ENCODE data around the gene RASL10A.

RASL10A gene

GRCh38 chr22:29338398-29338797 lies 22.9 kb upstream of the RASL10A start:
- peak; percentile 67 for DNase-seq (ENCODE audit: low spot score)

GRCh38 chr22:29337631-29338284 lies 22.3 kb upstream of the RASL10A start:
- no peak for DNase-seq (ENCODE audit: low spot score)

GRCh38 chr22:29336751-29337490 lies 21.4 kb upstream of the RASL10A start:
- DNase-seq (ENCODE audit: low spot score): no peak

GRCh38 chr22:29335656-29336055 lies 20.2 kb upstream of the RASL10A start:
- no peak for DNase-seq (ENCODE audit: low spot score)

GRCh38 chr22:29334696-29335344 lies 19.3 kb upstream of the RASL10A start:
- DNase-seq (ENCODE audit: low spot score): no peak

- no peak for DNase-seq (ENCODE audit: low spot score)
These were observed 18.7 kb upstream of the RASL10A start for GRCh38 chr22:29334148-29334547.

GRCh38 chr22:29332886-29333496 lies 17.5 kb upstream of the RASL10A start:
- no peak for DNase-seq (ENCODE audit: low spot score)

- no peak for DNase-seq (ENCODE audit: low spot score)
These were observed 16.3 kb upstream of the RASL10A start for GRCh38 chr22:29331658-29332300.

- no peak for DNase-seq (ENCODE audit: low spot score)
These were observed 15.7 kb upstream of the RASL10A start for GRCh38 chr22:29331213-29331612.

GRCh38 chr22:29330753-29331152 lies 15.3 kb upstream of the RASL10A start:
- no peak for DNase-seq (ENCODE audit: low spot score)

- no peak for DNase-seq (ENCODE audit: low spot score)
These were observed 14.8 kb upstream of the RASL10A start for GRCh38 chr22:29330291-29330690.

GRCh38 chr22:29329581-29329980 lies 14.1 kb upstream of the RASL10A start:
- DNase-seq (ENCODE audit: low spot score): no peak

- DNase-seq (ENCODE audit: low spot score): no peak
These were observed 13.3 kb upstream of the RASL10A start for GRCh38 chr22:29328566-29329500.

GRCh38 chr22:29328055-29328454 lies 12.6 kb upstream of the RASL10A start:
- no peak for DNase-seq (ENCODE audit: low spot score)

- DNase-seq (ENCODE audit: low spot score): no peak
These were observed 11.7 kb upstream of the RASL10A start for GRCh38 chr22:29327089-29327764.

- DNase-seq (ENCODE audit: low spot score): no peak
These were observed 11.0 kb upstream of the RASL10A start for GRCh38 chr22:29326481-29326880.

- DNase-seq (ENCODE audit: low spot score): no peak
These were observed 10.4 kb upstream of the RASL10A start for GRCh38 chr22:29325785-29326315.

GRCh38 chr22:29325356-29325755 lies 9.9 kb upstream of the RASL10A start:
- DNase-seq (ENCODE audit: low spot score): no peak

- DNase-seq (ENCODE audit: low spot score): no peak
These were observed 8.1 kb upstream of the RASL10A start for GRCh38 chr22:29323641-29324040.

GRCh38 chr22:29320546-29320945 lies 5.0 kb upstream of the RASL10A start:
- DNase-seq (ENCODE audit: low spot score): no peak

All from putamen (tissue), 1 donor.